Mesenchymal stem cell (in vitro differentiated cells and primary cell): ENCODE measurements around the gene NEK2.
A peak's percentile ranks its signal among the peaks of the same experiment; 100 is the strongest.

Source experiments
- DNase-seq: peaks from one replicate; pipeline ENCODE4 v3.0.0-alpha.2; 2013
- H2AFZ ChIP-seq: one replicate; pipeline ENCODE4 v1.6.1; 2013; ENCODE audit warnings: low read depth, mild to moderate bottlenecking, control low read depth, inconsistent platforms, low read length, moderate library complexity
- H2AK5ac ChIP-seq: 2 replicates; pipeline ENCODE4 v1.6.1; 2013; ENCODE audit warnings: low read length, moderate library complexity, mild to moderate bottlenecking, inconsistent platforms; ENCODE audit not compliant: severe bottlenecking
- H2BK120ac ChIP-seq: one replicate; pipeline ENCODE4 v1.6.1; 2013; ENCODE audit warnings: low read depth, mild to moderate bottlenecking, inconsistent platforms, low read length, moderate library complexity
- H2BK12ac ChIP-seq, 2 experiments: one replicate each; pipeline ENCODE4 v1.6.1; 2013; ENCODE audit warnings: inconsistent platforms in 2 of 2, low read length in 2 of 2, mild to moderate bottlenecking in 2 of 2, moderate library complexity in 2 of 2, control low read depth in 1 of 2
- H2BK15ac ChIP-seq: one replicate; pipeline ENCODE4 v1.6.1; 2013; ENCODE audit warnings: mild to moderate bottlenecking, low read depth, inconsistent platforms; ENCODE audit not compliant: poor library complexity, severe bottlenecking
- H2BK5ac ChIP-seq: 2 replicates; pipeline ENCODE4 v1.6.1; 2013; ENCODE audit warnings: low read depth, mild to moderate bottlenecking, low read length, control low read depth, inconsistent platforms; ENCODE audit not compliant: poor library complexity, severe bottlenecking
- H3K14ac ChIP-seq, 2 experiments: one replicate each; pipeline ENCODE4 v1.6.1; 2013; ENCODE audit warnings: inconsistent platforms in 2 of 2, low read length in 2 of 2, control low read depth in 1 of 2, mild to moderate bottlenecking in 1 of 2, moderate library complexity in 1 of 2
- H3K18ac ChIP-seq, 2 experiments: one replicate each; pipeline ENCODE4 v1.6.1; 2013; ENCODE audit warnings: inconsistent platforms in 2 of 2, low read length in 2 of 2, control low read depth in 1 of 2, low read depth in 1 of 2, mild to moderate bottlenecking in 1 of 2
- H3K23ac ChIP-seq, 2 experiments: one replicate each; pipeline ENCODE4 v1.6.1; 2013; ENCODE audit warnings: inconsistent platforms in 2 of 2, low read length in 2 of 2, mild to moderate bottlenecking in 2 of 2, moderate library complexity in 2 of 2, control low read depth in 1 of 2
- H3K27ac ChIP-seq: 2 replicates; pipeline ENCODE4 v1.5.1; 2013; ENCODE audit warnings: mild to moderate bottlenecking, moderate library complexity, low read length, control low read depth, inconsistent platforms; ENCODE audit not compliant: poor library complexity, severe bottlenecking
- H3K27me3 ChIP-seq, 2 experiments: 2 replicates each; pipeline versions ENCODE4 v1.6.1 to v1.7.0; 2013; ENCODE audit warnings: low read length in 2 of 2, mild to moderate bottlenecking in 2 of 2, moderate library complexity in 2 of 2, control low read depth in 1 of 2, inconsistent platforms in 1 of 2; ENCODE audit not compliant: control insufficient read depth in 1 of 2, insufficient read depth in 1 of 2
- H3K36me3 ChIP-seq, 2 experiments: 2 replicates each; pipeline versions ENCODE4 v1.6.1 to v1.7.0; 2013; ENCODE audit warnings: low read length in 2 of 2, control low read depth in 1 of 2, inconsistent platforms in 1 of 2, low read depth in 1 of 2, mild to moderate bottlenecking in 1 of 2; ENCODE audit not compliant: insufficient read depth in 2 of 2, control insufficient read depth in 1 of 2
- H3K4ac ChIP-seq, 2 experiments: one replicate each; pipeline ENCODE4 v1.6.1; 2013; ENCODE audit warnings: inconsistent platforms in 2 of 2, low read length in 2 of 2, mild to moderate bottlenecking in 2 of 2, moderate library complexity in 2 of 2, control low read depth in 1 of 2, low read depth in 1 of 2
- H3K4me1 ChIP-seq: 2 replicates; pipeline ENCODE4 v1.6.1; 2013; ENCODE audit warnings: low read depth, low read length, control low read depth; ENCODE audit not compliant: control insufficient read depth, insufficient read depth
- H3K4me2 ChIP-seq: 2 replicates; pipeline ENCODE4 v1.6.1; 2013; ENCODE audit warnings: low read length, mild to moderate bottlenecking, inconsistent platforms; ENCODE audit not compliant: poor library complexity, severe bottlenecking
- H3K4me3 ChIP-seq, 2 experiments: 2 replicates each; pipeline versions ENCODE4 v1.5.1 to v1.7.0; 2013; ENCODE audit warnings: low read length in 2 of 2, mild to moderate bottlenecking in 2 of 2, control low read depth in 1 of 2, low read depth in 1 of 2; ENCODE audit not compliant: insufficient read depth in 1 of 2
- H3K79me1 ChIP-seq: replicated peaks from 2 replicates; pipeline ENCODE4 v1.6.1; 2013; ENCODE audit warnings: mild to moderate bottlenecking, control low read depth, low read length, inconsistent platforms; ENCODE audit not compliant: poor library complexity, severe bottlenecking
- H3K9ac ChIP-seq: 2 replicates; pipeline ENCODE4 v1.7.0; 2013; ENCODE audit warnings: mild to moderate bottlenecking, low read length, moderate library complexity
- H3K9me3 ChIP-seq: 2 replicates; pipeline ENCODE4 v1.7.0; 2013; ENCODE audit warnings: mild to moderate bottlenecking, low read length; ENCODE audit not compliant: control insufficient read depth
- H4K8ac ChIP-seq: one replicate; pipeline ENCODE4 v1.6.1; 2013; ENCODE audit warnings: inconsistent platforms, mild to moderate bottlenecking, low read length, moderate library complexity
- H4K91ac ChIP-seq: one replicate; pipeline ENCODE4 v1.6.1; 2013; ENCODE audit warnings: mild to moderate bottlenecking, low read length, inconsistent platforms
- WGBS: methylation state at CpG from one replicate; pipeline ENCODE4 v1.1.7; 2013; ENCODE audit warnings: mixed read lengths; 5-methylcytosine and 5-hydroxymethylcytosine counted together

NEK2 gene

DNA sequence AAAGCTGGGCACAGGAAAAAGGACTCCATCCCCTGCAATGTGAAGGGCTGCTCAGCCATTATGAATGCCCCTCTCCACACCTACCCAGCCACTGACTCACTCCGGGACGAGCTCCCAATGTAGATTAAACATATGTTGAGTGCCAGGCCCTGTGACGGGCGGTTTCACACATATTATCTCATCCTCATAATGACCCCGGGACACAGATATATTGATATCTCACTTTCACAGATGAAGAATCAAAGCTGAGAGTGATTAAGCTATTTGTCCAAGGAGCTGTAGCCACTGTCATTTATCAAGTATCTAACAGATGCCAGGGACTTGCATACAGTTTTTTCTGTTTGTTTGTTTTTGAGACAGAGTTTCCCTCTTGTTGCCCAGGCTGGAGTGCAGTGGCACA lies 61.5 kb downstream of the NEK2 start:
- no peak overlapping the region for H3K4me2 ChIP-seq
- peak overlapping the region; percentile 2 for H2BK120ac ChIP-seq
- no peak overlapping the region for H3K27ac ChIP-seq
- H2AFZ ChIP-seq = no peak overlapping the region
- H2BK5ac ChIP-seq = no peak overlapping the region
- no peak overlapping the region for H3K4me3 ChIP-seq
- peak overlapping the region in 1 of 2 experiments; percentile 3 for H3K18ac ChIP-seq
- no peak overlapping the region for H2AK5ac ChIP-seq
- H2BK12ac ChIP-seq = peak overlapping the region in 1 of 2 experiments; percentile 74
- no peaks in the 10 kb centered on the region for H3K79me1 ChIP-seq
- no peaks in the 10 kb centered on the region for H3K36me3 ChIP-seq
- no peak overlapping the region for H4K8ac ChIP-seq
- no peak overlapping the region for H3K9ac ChIP-seq
- 58% methylated on average over 2 of the region's 5 CpGs for WGBS
- H3K9me3 ChIP-seq = no peaks in the 10 kb centered on the region
- no peak overlapping the region for H3K23ac ChIP-seq
- no peak overlapping the region for H4K91ac ChIP-seq
- peaks cover 14% of the 10 kb centered on the region for H3K4me1 ChIP-seq
- no peak overlapping the region for H3K14ac ChIP-seq
- no peak overlapping the region for H2BK15ac ChIP-seq
- H3K4ac ChIP-seq = peak overlapping the region in 1 of 2 experiments; percentile 81
- H3K27me3 ChIP-seq = no peaks in the 10 kb centered on the region
- DNase-seq = no peak

DNA sequence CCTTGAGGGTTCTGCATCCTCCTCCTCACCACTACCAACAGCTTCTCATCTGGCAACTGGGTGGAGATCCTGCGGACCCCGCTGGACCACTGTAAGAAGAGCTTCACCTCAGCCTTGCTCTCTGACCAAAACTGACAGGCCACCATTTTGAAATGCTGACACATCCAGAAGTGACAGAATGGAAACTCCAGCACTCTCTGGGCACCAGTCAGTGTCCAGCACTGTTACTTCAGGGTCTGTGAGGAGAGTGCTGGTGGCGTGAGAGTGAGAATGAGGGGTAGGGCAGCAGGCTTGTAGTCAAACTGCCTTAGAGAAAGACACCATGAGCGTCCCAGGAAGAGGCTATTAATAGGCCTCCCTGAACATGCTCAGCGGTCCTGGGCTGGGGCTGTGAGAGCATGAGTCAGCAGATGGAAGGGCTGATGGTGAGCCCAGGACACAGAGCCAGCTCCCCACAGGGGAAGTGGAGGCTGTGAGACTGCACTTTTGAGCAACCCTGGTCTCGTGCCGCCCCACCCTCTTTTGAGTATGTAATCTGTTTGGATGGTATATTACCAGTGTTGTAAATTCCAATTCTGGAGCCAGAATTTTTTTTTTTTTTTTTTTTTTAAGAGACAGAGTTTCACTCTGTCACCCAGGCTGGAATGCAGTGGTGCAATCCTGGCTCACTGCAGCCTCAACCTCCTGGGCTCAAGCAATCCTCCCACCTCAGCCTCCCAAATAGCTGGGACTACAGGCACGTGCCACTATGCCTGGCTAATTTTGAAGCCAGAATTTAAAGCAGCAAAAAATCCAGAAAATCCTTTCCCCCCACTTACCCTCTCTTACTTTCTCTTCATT lies 62.1 kb downstream of the NEK2 start:
- no peaks in the 10 kb centered on the region for H3K9me3 ChIP-seq
- no peak overlapping the region for H3K4me2 ChIP-seq
- no peak overlapping the region for H3K27ac ChIP-seq
- peak overlapping the region; percentile 55 for H4K8ac ChIP-seq
- no peaks in the 10 kb centered on the region for H3K36me3 ChIP-seq
- H3K27me3 ChIP-seq = no peaks in the 10 kb centered on the region
- H3K4ac ChIP-seq = peak overlapping the region; percentile 69 to 83
- no peak overlapping the region for H3K4me3 ChIP-seq
- peak overlapping the region; percentile 1 for H2BK15ac ChIP-seq
- peak overlapping the region; percentile 61 to 99 for H2BK12ac ChIP-seq
- peak overlapping the region; percentile 26 for H3K9ac ChIP-seq
- peak overlapping the region in 1 of 2 experiments; percentile 81 for H3K14ac ChIP-seq
- 62% methylated on average over 6 of the region's 8 CpGs for WGBS
- peak overlapping the region; percentile 95 for H4K91ac ChIP-seq
- peak overlapping the region; percentile 47 for H2AK5ac ChIP-seq
- no peaks in the 10 kb centered on the region for H3K79me1 ChIP-seq
- DNase-seq = peak; percentile 96
- peak overlapping the region; percentile 67 for H2AFZ ChIP-seq
- peaks cover 14% of the 10 kb centered on the region for H3K4me1 ChIP-seq
- no peak overlapping the region for H3K23ac ChIP-seq
- H3K18ac ChIP-seq = peak overlapping the region; percentile 87 to 97
- peak overlapping the region; percentile 19 for H2BK120ac ChIP-seq
- H2BK5ac ChIP-seq = no peak overlapping the region

DNA sequence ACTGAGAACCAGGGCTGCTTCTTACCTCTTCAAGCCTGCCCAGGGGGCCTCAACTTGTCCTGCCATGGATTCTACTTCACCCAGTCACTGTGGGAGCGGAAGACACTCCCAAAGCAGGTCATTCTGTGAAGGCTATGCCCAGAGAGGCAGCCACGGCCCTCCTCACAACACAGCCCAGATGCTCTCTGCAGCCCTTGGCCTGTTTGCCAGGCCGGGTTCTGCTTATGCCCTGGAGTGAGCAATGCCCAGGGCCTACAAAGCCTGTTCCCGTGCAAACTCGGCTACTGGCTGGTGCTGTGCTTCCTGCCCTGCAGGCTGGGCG lies 62.7 kb downstream of the NEK2 start:
- H3K27me3 ChIP-seq = no peaks in the 10 kb centered on the region
- H3K9me3 ChIP-seq = no peaks in the 10 kb centered on the region
- no peak for DNase-seq
- H3K4me3 ChIP-seq = no peak overlapping the region
- peaks cover 14% of the 10 kb centered on the region for H3K4me1 ChIP-seq
- H4K8ac ChIP-seq = peak overlapping the region; percentile 55
- peak overlapping the region; percentile 67 for H2AFZ ChIP-seq
- H2BK5ac ChIP-seq = no peak overlapping the region
- 96% methylated on average over 6 of the region's 6 CpGs for WGBS
- H3K9ac ChIP-seq = peak overlapping the region; percentile 26
- no peak overlapping the region for H3K27ac ChIP-seq
- peak overlapping the region; percentile 95 for H4K91ac ChIP-seq
- no peak overlapping the region for H2BK15ac ChIP-seq
- H3K79me1 ChIP-seq = no peaks in the 10 kb centered on the region
- no peak overlapping the region for H3K23ac ChIP-seq
- no peaks in the 10 kb centered on the region for H3K36me3 ChIP-seq
- peak overlapping the region; percentile 19 for H2BK120ac ChIP-seq
- peak overlapping the region; percentile 87 to 97 for H3K18ac ChIP-seq
- no peak overlapping the region for H3K4me2 ChIP-seq
- H3K14ac ChIP-seq = peak overlapping the region in 1 of 2 experiments; percentile 81
- H3K4ac ChIP-seq = peak overlapping the region; percentile 69 to 83
- peak overlapping the region; percentile 61 to 99 for H2BK12ac ChIP-seq
- H2AK5ac ChIP-seq = peak overlapping the region; percentile 47
